Measurements from ENCODE around the gene TFAP2E. TPM values are rescaled to one million over a fixed set of nuclear protein-coding genes. Genes with fewer than 3 reads are reported as not detected.

TFAP2E gene
- polyA plus RNA-seq (2012; ENCODE audit: low read depth, missing spikeins): 0.21 TPM

DNA sequence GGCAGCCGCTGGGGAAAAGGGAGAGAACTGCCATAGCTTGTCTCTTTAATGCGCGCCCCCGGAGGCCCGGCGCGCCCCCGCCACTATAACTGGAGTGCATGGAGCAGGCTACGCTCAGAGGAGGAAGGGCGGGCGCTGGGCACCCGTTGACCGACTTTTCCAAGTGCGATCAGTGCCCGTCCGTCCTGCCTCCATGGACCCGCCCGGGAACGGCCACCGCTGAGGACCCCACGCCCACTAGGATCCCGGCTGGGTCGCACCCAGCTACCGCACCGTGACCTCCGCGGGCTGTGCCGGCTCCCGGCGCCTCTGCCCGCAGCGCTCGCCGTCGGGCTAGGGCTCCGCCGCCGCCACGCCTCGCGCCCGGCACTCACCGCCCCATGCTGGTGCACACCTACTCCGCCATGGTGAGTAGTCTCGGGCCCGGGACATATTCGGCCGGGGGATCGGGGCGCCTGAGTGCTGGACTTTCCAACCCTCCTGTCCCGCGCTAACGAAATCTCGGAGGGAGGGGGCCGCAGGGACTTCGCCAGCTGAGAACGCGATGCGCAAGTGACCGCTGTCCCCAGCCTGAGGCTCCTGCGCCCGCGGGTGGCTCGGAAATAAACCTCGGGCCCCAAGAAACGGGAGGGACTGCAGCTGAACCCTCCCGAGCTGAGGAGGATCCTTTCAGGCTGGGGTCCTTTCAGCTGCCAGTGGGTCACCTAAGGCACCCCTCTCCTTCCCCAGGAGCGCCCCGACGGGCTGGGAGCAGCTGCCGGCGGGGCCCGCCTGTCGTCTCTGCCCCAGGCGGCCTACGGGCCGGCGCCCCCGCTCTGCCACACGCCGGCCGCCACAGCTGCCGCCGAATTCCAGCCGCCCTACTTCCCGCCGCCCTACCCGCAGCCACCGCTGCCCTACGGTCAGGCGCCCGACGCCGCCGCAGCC lies at the start of gene TFAP2E:
TSS of gene TFAP2E (plus strand) at position 117 of the 927 bp plus-strand sequence. CDS start at position 381, 264 bp downstream.
- TF ChIP-seq POU2F2 (IDR thresholded peaks at IDR 0.05; ENCODE audit: low read depth, low read length) (no peak), TAF1 (IDR thresholded peaks at IDR 0.05; ENCODE audit: low read depth, low read length) (no peak), POLR2A (IDR thresholded peaks at IDR 0.05; ENCODE audit: low read depth, low read length) (no peak), POLR2AphosphoS5 (IDR thresholded peaks at IDR 0.05; ENCODE audit: low read depth, low read length) (no peak), PAX5 (IDR thresholded peaks at IDR 0.05; ENCODE audit: insufficient read depth, low read length, severe bottlenecking) (no peak), SPI1 (IDR thresholded peaks at IDR 0.05; ENCODE audit: low read depth, low read length) (no peak)
- no peak for DNase-seq (ENCODE audit: insufficient read length, low spot score)
- FAIRE-seq: no peak

DNA sequence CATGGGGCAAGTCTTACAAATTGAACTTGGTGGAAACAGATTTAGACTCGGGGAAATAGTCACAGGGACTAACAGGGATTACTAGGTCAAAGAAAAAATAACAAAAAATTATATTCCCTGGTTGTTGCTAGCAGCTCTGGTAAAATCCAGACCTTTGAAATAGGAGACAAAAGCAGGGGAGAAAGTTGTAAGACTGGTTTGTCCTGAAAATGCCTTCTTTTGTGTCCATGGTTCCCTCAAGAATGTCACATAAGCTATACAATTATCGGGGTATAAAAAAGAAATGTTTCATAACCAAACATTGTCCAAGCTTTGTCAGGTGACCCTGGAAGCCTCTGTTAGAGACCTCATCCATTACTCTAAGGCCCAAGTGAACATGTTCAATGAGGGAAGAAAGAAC lies 49.0 kb upstream of the TFAP2E start:
- TF ChIP-seq POLR2AphosphoS5 (IDR thresholded peaks at IDR 0.05; ENCODE audit: low read depth, low read length) (no peak), POU2F2 (IDR thresholded peaks at IDR 0.05; ENCODE audit: low read depth, low read length) (no peak), PAX5 (IDR thresholded peaks at IDR 0.05; ENCODE audit: insufficient read depth, low read length, severe bottlenecking) (no peak), TAF1 (IDR thresholded peaks at IDR 0.05; ENCODE audit: low read depth, low read length) (no peak), SPI1 (IDR thresholded peaks at IDR 0.05; ENCODE audit: low read depth, low read length) (no peak), POLR2A (IDR thresholded peaks at IDR 0.05; ENCODE audit: low read depth, low read length) (no peak)
- no peak for DNase-seq (ENCODE audit: insufficient read length, low spot score)
- FAIRE-seq: no peak

DNA sequence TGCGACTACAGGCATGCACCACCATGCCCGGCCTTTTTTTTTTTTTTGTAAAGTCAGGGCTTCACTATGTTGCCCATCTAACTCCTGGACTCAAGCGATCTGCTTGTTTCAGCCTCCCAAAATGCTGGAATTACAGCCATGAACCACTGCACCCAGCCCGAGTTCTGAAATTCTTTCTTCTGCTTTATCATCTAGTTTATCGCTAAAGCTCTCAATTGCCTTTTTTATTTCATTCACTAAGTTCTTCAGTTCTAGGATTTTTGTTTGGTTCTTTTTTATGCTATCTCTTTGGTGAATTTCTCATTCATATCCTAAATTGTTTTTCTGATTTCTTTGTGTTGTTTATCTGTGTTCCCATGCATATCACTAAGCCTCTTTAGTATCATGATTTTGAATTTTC lies 42.9 kb upstream of the TFAP2E start:
- TF ChIP-seq POLR2AphosphoS5 (IDR thresholded peaks at IDR 0.05; ENCODE audit: low read depth, low read length) (no peak), PAX5 (IDR thresholded peaks at IDR 0.05; ENCODE audit: insufficient read depth, low read length, severe bottlenecking) (no peak), SPI1 (IDR thresholded peaks at IDR 0.05; ENCODE audit: low read depth, low read length) (no peak), POU2F2 (IDR thresholded peaks at IDR 0.05; ENCODE audit: low read depth, low read length) (no peak), TAF1 (IDR thresholded peaks at IDR 0.05; ENCODE audit: low read depth, low read length) (no peak), POLR2A (IDR thresholded peaks at IDR 0.05; ENCODE audit: low read depth, low read length) (no peak)

DNA sequence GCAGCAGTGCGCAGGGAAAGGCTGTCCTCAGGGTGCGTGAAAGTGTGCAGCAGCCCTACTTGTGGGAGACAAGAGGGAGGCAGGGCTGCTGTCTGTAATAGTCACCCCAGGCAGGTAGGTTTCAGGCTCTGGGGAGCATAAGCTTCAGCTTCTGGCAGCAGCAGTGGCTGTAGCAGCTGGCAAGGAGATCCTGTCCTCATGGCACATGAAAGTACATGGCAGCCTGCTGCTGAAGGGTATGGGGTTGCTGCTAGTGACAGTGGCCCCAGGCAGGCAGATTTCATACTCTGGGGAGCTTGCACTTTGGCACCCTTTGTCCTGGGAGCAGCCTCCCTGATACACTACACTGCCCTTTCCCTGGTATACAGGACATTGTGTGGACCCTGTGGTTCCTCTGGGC lies 42.2 kb upstream of the TFAP2E start:
- no peak for DNase-seq (ENCODE audit: insufficient read length, low spot score)
- no peak for TF ChIP-seq PAX5 (IDR thresholded peaks at IDR 0.05; ENCODE audit: insufficient read depth, low read length, severe bottlenecking)
- no peak for TF ChIP-seq POLR2A (IDR thresholded peaks at IDR 0.05; ENCODE audit: low read depth, low read length)
- FAIRE-seq: no peak

More for the DNA sequence above, 42.9 kb upstream of the TFAP2E start:
- DNase-seq (ENCODE audit: insufficient read length, low spot score) (no peak), FAIRE-seq (no peak)

DNA sequence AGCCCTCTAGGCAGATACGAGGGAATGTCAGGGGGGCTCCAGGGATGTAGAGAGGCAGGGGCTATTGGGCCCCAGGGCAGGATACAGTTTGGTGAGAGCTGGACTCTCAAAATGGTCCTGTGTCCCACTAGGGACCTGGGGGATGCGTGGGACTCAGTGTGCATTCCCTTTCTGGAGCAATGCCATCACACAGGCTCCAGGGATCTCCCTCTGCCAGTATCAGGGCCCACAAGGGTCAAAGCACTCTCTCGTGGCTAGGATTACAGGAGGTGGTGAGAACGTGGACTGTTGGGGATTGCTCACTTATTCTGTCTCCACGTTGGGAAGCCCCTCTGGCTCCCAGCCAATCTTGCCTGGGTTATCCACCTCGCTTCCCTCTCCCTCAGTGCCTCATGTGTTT lies 41.7 kb upstream of the TFAP2E start:
- DNase-seq (ENCODE audit: insufficient read length, low spot score): no peak
- no peak for FAIRE-seq
- TF ChIP-seq PAX5 (IDR thresholded peaks at IDR 0.05; ENCODE audit: insufficient read depth, low read length, severe bottlenecking) (no peak), POU2F2 (IDR thresholded peaks at IDR 0.05; ENCODE audit: low read depth, low read length) (no peak), POLR2A (IDR thresholded peaks at IDR 0.05; ENCODE audit: low read depth, low read length) (no peak), SPI1 (IDR thresholded peaks at IDR 0.05; ENCODE audit: low read depth, low read length) (no peak), TAF1 (IDR thresholded peaks at IDR 0.05; ENCODE audit: low read depth, low read length) (no peak), POLR2AphosphoS5 (IDR thresholded peaks at IDR 0.05; ENCODE audit: low read depth, low read length) (no peak)

DNA sequence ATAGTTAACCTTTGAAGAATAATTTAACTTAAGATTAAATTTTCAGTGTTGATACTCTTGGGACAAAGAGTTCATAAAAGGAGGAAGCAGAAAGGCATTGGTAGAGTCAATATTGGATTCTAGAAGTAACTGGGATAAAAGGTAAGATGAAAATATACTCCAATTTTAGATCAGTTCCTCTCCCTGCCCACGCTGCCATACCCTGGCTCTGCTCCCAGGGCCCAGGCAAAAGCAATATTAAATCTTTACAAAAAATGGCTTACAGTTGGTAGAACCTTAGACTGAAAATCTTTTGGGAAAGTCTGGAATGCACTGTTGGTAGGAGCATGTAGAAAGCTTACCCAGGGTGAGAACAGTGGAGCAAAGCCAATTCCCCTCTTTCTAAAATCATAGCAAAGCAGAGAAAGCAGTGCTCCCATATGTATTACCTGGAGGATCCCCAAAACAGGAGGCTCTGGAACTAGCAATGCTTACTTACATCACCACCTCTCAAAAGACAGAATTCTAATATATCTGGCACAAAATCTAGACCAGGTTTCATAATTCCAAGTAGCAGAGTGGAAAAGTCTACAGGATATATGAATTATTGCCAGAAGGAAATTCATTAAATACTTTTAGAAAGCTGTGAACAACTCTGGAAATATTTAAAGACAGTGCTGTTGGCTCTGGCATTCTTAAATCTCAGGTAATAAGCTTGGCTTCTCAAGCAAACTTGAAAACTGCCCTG lies 40.5 kb upstream of the TFAP2E start:
- FAIRE-seq (no peak), DNase-seq (ENCODE audit: insufficient read length, low spot score) (no peak)
- TF ChIP-seq PAX5 (IDR thresholded peaks at IDR 0.05; ENCODE audit: insufficient read depth, low read length, severe bottlenecking) (no peak), SPI1 (IDR thresholded peaks at IDR 0.05; ENCODE audit: low read depth, low read length) (no peak), TAF1 (IDR thresholded peaks at IDR 0.05; ENCODE audit: low read depth, low read length) (no peak), POLR2A (IDR thresholded peaks at IDR 0.05; ENCODE audit: low read depth, low read length) (no peak), POU2F2 (IDR thresholded peaks at IDR 0.05; ENCODE audit: low read depth, low read length) (no peak), POLR2AphosphoS5 (IDR thresholded peaks at IDR 0.05; ENCODE audit: low read depth, low read length) (no peak)

DNA sequence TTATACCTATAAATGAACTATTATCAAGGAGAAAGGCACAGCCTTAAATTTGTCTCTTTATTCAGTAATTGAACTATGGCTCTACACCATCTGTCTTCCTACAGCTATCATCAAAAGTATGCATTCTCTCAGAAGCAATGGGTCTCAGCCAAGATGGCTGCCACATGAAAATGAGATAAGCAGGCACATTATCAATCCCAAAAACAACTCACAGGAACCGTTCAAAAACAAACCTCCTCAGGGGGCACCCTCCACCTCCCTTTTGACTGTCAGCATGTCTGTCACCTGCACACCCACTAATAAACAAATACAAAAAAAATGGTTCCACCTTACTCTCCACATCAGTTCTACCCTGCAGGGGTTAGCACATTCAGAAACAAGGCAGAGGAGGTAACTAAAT lies 39.5 kb upstream of the TFAP2E start:
- DNase-seq (ENCODE audit: insufficient read length, low spot score) (no peak), FAIRE-seq (no peak)
- no peak for TF ChIP-seq POU2F2 (IDR thresholded peaks at IDR 0.05; ENCODE audit: low read depth, low read length)
- TF ChIP-seq POLR2A (IDR thresholded peaks at IDR 0.05; ENCODE audit: low read depth, low read length): no peak
- no peak for TF ChIP-seq TAF1 (IDR thresholded peaks at IDR 0.05; ENCODE audit: low read depth, low read length)
- TF ChIP-seq PAX5 (IDR thresholded peaks at IDR 0.05; ENCODE audit: insufficient read depth, low read length, severe bottlenecking): no peak
- no peak for TF ChIP-seq POLR2AphosphoS5 (IDR thresholded peaks at IDR 0.05; ENCODE audit: low read depth, low read length)
- no peak for TF ChIP-seq SPI1 (IDR thresholded peaks at IDR 0.05; ENCODE audit: low read depth, low read length)

DNA sequence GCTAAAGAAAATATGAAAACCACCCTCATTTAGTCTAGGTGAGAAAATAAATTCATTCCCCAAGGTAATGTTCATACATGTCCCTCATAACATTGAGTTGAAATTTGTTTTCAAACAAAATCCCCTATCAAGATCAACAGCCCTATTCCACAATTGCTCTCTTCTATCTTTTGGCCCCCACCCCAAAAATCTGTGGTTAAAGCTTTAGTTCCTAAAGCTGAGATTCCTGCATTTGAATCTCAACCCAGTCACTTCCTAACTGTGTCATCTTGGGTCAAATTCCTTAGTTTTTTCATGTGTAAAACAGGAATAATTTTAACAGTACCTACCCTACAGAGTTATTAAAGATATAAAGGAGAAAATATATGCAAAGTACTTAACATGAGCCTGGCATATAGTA lies 37.9 kb upstream of the TFAP2E start:
- FAIRE-seq (no peak), DNase-seq (ENCODE audit: insufficient read length, low spot score) (no peak)
- TF ChIP-seq SPI1 (IDR thresholded peaks at IDR 0.05; ENCODE audit: low read depth, low read length) (no peak), TAF1 (IDR thresholded peaks at IDR 0.05; ENCODE audit: low read depth, low read length) (no peak), POU2F2 (IDR thresholded peaks at IDR 0.05; ENCODE audit: low read depth, low read length) (no peak), PAX5 (IDR thresholded peaks at IDR 0.05; ENCODE audit: insufficient read depth, low read length, severe bottlenecking) (no peak), POLR2A (IDR thresholded peaks at IDR 0.05; ENCODE audit: low read depth, low read length) (no peak), POLR2AphosphoS5 (IDR thresholded peaks at IDR 0.05; ENCODE audit: low read depth, low read length) (no peak)

DNA sequence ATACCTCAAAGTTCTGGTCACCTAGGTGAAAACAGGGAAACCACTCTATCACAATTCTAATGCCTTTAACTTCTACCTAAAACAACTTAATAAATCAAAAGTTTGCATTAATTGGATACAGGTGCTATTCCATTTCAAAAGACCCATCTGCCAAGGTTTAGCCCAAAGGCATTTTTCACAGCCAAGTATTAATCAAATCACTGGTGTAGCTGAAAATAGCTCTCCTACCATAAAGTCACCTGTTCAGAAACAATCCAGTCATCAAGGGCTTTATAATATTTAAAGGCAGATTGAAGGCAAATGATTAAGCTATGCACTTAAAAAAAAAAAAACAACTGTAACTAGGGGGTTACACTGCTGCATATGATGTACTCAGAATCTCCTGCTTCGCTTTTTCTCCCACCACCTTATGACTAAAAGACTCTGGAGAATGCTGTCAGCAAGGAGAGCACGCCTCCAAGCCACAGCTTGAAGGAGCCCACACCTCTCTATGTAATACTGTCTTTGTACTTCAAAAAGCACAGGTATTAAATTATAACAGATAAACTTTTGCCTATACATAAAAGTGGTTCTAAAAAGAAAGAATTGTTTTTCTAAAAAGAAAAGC lies 36.5 kb upstream of the TFAP2E start:
- no peak for DNase-seq (ENCODE audit: insufficient read length, low spot score)
- TF ChIP-seq POLR2A (IDR thresholded peaks at IDR 0.05; ENCODE audit: low read depth, low read length): no peak
- no peak for FAIRE-seq
